HG02678 (cell line): Measurements from ENCODE around the gene STK32B.

Experiments used
- ATAC-seq: cut with Tn5 transposase; IDR thresholded peaks from one replicate; pipeline ENCODE4 v1.9.1; 2021; ENCODE audit warnings: mild to moderate bottlenecking, moderate library complexity; ENCODE audit not compliant: unreplicated experiment

Gene STK32B

GRCh38 chr4:5030221-5030620 is 21.1 kb upstream of the STK32B start:
- no peak for ATAC-seq

GRCh38 chr4:5030927-5031326 is 20.4 kb upstream of the STK32B start:
- no peak for ATAC-seq

GRCh38 chr4:5032813-5033212 is 18.5 kb upstream of the STK32B start:
- ATAC-seq, result no peak

- ATAC-seq, result peak; percentile 50
Measured at GRCh38 chr4:5033281-5033841, 17.9 kb upstream of the STK32B start.

- no peak for ATAC-seq
Measured at GRCh38 chr4:5034206-5034605, 17.1 kb upstream of the STK32B start.

GRCh38 chr4:5036239-5036638 is 15.0 kb upstream of the STK32B start:
- ATAC-seq, result no peak

GRCh38 chr4:5037553-5038551 is 13.4 kb upstream of the STK32B start:
- ATAC-seq, result no peak

GRCh38 chr4:5039800-5040199 is 11.5 kb upstream of the STK32B start:
- ATAC-seq, result no peak

GRCh38 chr4:5040856-5041620 is 10.2 kb upstream of the STK32B start:
- no peak for ATAC-seq

- ATAC-seq, result no peak
Measured at GRCh38 chr4:5041699-5042098, 9.6 kb upstream of the STK32B start.

- no peak for ATAC-seq
Measured at GRCh38 chr4:5043579-5043978, 7.7 kb upstream of the STK32B start.

- ATAC-seq, result no peak
Measured at GRCh38 chr4:5044341-5044740, 6.9 kb upstream of the STK32B start.

GRCh38 chr4:5045097-5045496 is 6.2 kb upstream of the STK32B start:
- ATAC-seq, result no peak

- ATAC-seq, result no peak
Measured at GRCh38 chr4:5048721-5049120, 2.6 kb upstream of the STK32B start.

GRCh38 chr4:5050520-5051277 is 581 bp upstream of the STK32B start:
- ATAC-seq, result peak; percentile 48

GRCh38 chr4:5052204-5052702 is 973 bp downstream of the STK32B start:
- no peak for ATAC-seq

GRCh38 chr4:5052726-5053425 is 1.6 kb downstream of the STK32B start:
- no peak for ATAC-seq

- ATAC-seq, result no peak
Measured at GRCh38 chr4:5054532-5054931, 3.3 kb downstream of the STK32B start.

- no peak for ATAC-seq
Measured at GRCh38 chr4:5055411-5055810, 4.1 kb downstream of the STK32B start.

GRCh38 chr4:5066101-5066500 is 14.8 kb downstream of the STK32B start:
- no peak for ATAC-seq
